GM21619 (cell line): Measurements from ENCODE around the gene C4orf50.

Source experiments
- ATAC-seq: cut with Tn5 transposase; IDR thresholded peaks from one replicate; pipeline ENCODE4 v1.9.1; 2021; ENCODE audit not compliant: unreplicated experiment

C4orf50 gene

GRCh38 chr4:5925419-5926200 is 92.6 kb downstream of the C4orf50 start:
- no peak for ATAC-seq

GRCh38 chr4:5924461-5925125 is 93.6 kb downstream of the C4orf50 start:
- ATAC-seq: no peak

- no peak for ATAC-seq
Observed at GRCh38 chr4:5923376-5923775, 94.9 kb downstream of the C4orf50 start.

GRCh38 chr4:5922556-5922955 is 95.7 kb downstream of the C4orf50 start:
- no peak for ATAC-seq

- ATAC-seq: no peak
Observed at GRCh38 chr4:5921981-5922380, 96.2 kb downstream of the C4orf50 start.

- ATAC-seq: no peak
Observed at GRCh38 chr4:5921101-5921980, 96.9 kb downstream of the C4orf50 start.

GRCh38 chr4:5919571-5919970 is 98.7 kb downstream of the C4orf50 start:
- no peak for ATAC-seq

GRCh38 chr4:5919044-5919443 is 99.2 kb downstream of the C4orf50 start:
- no peak for ATAC-seq

GRCh38 chr4:5918331-5918985 is 99.8 kb downstream of the C4orf50 start:
- no peak for ATAC-seq

- no peak for ATAC-seq
Observed at GRCh38 chr4:5917672-5918071, 100.6 kb downstream of the C4orf50 start.

GRCh38 chr4:5916229-5916628 is 102.0 kb downstream of the C4orf50 start:
- no peak for ATAC-seq

- no peak for ATAC-seq
Observed at GRCh38 chr4:5913454-5913853, 104.8 kb downstream of the C4orf50 start.

GRCh38 chr4:5912614-5913019 is 105.6 kb downstream of the C4orf50 start:
- no peak for ATAC-seq

- ATAC-seq: no peak
Observed at GRCh38 chr4:5908876-5909427, 109.3 kb downstream of the C4orf50 start.

GRCh38 chr4:5906191-5906590 is 112.0 kb downstream of the C4orf50 start:
- ATAC-seq: no peak

GRCh38 chr4:5905714-5906113 is 112.5 kb downstream of the C4orf50 start:
- ATAC-seq: no peak

- ATAC-seq: no peak
Observed at GRCh38 chr4:5900844-5901243, 117.4 kb downstream of the C4orf50 start.

- ATAC-seq: no peak
Observed at GRCh38 chr4:5899881-5900280, 118.3 kb downstream of the C4orf50 start.

- ATAC-seq: no peak
Observed at GRCh38 chr4:5899396-5899795, 118.8 kb downstream of the C4orf50 start.

GRCh38 chr4:5897674-5898073 is 120.6 kb downstream of the C4orf50 start:
- ATAC-seq: no peak

- ATAC-seq: no peak
Observed at GRCh38 chr4:5895287-5895686, 122.9 kb downstream of the C4orf50 start.
